ENCODE measurements around the gene HPS4. TPM values are rescaled to one million over a fixed set of nuclear protein-coding genes. Genes with fewer than 3 reads are reported as not detected.

The HPS4 gene
- total RNA-seq, 1 donor from 2014 or later = 55.1 TPM

DNA sequence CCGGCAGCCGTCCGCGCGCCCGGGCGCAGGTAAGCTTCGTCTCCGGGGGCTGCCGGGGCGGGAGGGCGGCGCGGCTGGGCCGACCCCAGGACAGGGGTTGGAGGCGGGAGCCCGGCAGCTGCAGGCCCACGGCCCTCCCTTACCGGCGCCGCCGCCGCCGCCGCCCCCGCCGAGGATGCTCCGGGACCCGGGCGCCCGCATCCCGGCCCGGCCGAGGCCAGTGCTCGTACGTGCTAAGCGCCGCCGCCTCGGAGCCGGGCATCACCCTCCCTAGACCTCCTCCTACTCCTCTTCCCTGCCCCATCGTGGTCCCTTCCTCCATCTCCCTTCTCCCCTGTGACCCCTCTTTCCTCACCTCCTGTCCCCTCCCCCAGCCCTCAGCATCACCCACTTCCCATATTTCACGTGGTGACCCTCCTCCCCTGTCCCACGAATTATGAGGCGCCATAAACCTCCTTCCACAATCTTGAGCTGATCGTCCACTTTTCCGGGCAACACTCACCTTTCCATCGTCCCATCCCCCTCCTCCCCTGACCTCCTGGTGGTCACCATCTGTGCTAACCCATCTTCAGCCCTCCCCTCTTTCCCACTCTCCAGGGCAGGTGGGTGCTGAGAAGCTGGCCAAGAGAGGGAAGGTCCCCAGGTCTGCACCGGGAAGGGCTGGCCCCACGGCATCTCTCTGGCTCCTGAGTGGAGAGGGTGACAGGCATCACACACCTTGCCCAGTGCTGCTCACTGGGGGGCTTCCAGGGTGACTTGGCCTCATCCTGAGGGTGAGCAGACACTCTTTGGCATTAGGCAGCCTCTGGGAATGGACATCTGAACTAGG lies 53.9 kb downstream of the HPS4 start:
- Mint-ChIP-seq H3K9me3 (ENCODE audit: unreplicated experiment) (peaks cover 5% of the 10 kb centered on the region), H3K27me3 (ENCODE audit: unreplicated experiment) (peaks cover 16% of the 10 kb centered on the region), H3K27ac (ENCODE audit: unreplicated experiment) (peak overlapping the region; percentile 53), H3K4me1 (ENCODE audit: low read depth, unreplicated experiment) (peaks cover 17% of the 10 kb centered on the region), H3K36me3 (ENCODE audit: unreplicated experiment) (peaks cover 5% of the 10 kb centered on the region), H3K4me3 (ENCODE audit: unreplicated experiment) (peak overlapping the region; percentile 95)
- TF ChIP-seq, protein P1, sequence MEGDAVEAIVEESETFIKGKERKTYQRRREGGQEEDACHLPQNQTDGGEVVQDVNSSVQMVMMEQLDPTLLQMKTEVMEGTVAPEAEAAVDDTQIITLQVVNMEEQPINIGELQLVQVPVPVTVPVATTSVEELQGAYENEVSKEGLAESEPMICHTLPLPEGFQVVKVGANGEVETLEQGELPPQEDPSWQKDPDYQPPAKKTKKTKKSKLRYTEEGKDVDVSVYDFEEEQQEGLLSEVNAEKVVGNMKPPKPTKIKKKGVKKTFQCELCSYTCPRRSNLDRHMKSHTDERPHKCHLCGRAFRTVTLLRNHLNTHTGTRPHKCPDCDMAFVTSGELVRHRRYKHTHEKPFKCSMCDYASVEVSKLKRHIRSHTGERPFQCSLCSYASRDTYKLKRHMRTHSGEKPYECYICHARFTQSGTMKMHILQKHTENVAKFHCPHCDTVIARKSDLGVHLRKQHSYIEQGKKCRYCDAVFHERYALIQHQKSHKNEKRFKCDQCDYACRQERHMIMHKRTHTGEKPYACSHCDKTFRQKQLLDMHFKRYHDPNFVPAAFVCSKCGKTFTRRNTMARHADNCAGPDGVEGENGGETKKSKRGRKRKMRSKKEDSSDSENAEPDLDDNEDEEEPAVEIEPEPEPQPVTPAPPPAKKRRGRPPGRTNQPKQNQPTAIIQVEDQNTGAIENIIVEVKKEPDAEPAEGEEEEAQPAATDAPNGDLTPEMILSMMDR (IDR thresholded peaks at IDR 0.05; ENCODE audit: partially characterized antibody, unreplicated experiment) = no peak
- no peak for DNase-seq

DNA sequence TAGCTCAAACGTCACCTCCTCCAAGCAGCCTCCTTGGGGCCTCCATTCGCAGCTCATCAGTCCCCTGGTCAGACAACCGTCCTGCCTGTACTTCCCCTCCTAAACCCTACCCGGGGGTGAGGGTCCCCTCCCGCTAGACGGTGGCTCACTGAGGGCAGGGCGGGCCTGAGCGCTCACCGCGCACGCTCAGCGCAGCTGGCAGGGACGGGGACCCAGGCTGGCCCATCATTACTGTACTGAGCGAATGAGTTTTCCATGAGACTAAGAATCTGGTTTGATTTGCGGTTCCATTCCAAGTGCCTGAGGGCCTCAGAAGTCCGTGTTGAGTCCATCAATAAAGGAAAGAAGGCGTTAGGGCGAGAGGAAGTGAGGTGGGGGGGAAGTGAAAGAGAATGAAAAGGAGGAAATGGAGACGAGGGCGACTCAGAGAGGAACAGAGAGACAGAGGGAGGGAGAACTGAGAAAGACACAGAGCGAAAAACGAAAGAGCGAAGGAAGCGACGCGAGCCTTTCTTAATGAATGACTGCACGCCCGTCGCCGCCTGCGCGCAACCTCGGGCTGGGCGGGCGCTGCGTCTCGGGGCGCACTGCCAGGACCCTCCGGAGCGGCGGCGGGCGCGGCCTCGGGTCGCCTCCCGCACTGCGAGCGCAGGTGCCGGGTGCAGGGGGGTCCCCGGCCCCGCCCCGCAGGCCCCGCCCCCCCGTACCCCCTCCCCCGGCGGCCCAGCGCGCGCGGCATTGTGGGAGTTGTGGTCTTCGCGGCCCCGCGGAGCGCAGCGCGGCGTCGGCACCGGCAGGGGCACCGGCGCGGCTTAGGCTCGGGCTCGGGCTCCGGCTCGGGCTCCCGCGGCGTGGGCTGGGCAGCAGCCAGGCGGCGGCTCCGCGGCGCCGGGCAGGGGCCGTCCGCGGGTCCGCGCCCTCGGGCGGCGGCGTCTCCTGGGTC lies 54.8 kb downstream of the HPS4 start, which contains the start of gene ASPHD2:
Gene ASPHD2, plus strand, starts transcription at position 746 of the 943 bp plus-strand sequence. CDS start 4,356 bp downstream, outside the sequence.
- H3K9me3 Mint-ChIP-seq (ENCODE audit: unreplicated experiment) = peaks cover 5% of the 10 kb centered on the region
- TF ChIP-seq, protein P1 (IDR thresholded peaks at IDR 0.05; ENCODE audit: partially characterized antibody, unreplicated experiment) = no peak
- peak; percentile 80 for DNase-seq
- peaks cover 17% of the 10 kb centered on the region for H3K4me1 Mint-ChIP-seq (ENCODE audit: low read depth, unreplicated experiment)
- H3K27ac Mint-ChIP-seq (ENCODE audit: unreplicated experiment) = peak within 1 kb of the TSS; percentile 98
- peak within 1 kb of the TSS; percentile 98 for H3K4me3 Mint-ChIP-seq (ENCODE audit: unreplicated experiment)
- peaks cover 16% of the 10 kb centered on the region for H3K27me3 Mint-ChIP-seq (ENCODE audit: unreplicated experiment)
- peaks cover 5% of the 10 kb centered on the region for H3K36me3 Mint-ChIP-seq (ENCODE audit: unreplicated experiment)

DNA sequence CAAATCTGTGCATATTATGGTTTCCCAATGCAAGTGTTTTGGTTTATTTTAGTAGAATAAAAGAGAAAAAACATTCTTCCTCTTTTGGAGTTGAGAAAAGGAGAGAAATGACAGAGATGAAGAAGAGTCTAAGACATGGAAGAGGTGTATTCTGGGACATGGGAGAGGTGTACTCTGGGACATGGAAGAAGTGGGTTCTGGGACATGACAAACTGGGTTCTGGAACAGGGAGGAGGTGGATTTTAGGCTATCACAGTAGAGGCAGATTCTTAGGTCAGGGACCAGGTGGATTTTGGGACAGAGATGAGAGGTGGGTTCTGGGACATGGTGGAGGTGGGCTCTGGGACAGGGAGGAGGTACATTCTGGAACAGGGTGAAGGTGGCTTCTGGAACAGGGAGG lies 56.7 kb downstream of the HPS4 start:
- H3K4me3 Mint-ChIP-seq (ENCODE audit: unreplicated experiment) = no peak overlapping the region
- TF ChIP-seq, protein P1 (IDR thresholded peaks at IDR 0.05; ENCODE audit: partially characterized antibody, unreplicated experiment) = no peak
- H3K27me3 Mint-ChIP-seq (ENCODE audit: unreplicated experiment) = peaks cover 16% of the 10 kb centered on the region
- no peak for DNase-seq
- peaks cover 17% of the 10 kb centered on the region for H3K4me1 Mint-ChIP-seq (ENCODE audit: low read depth, unreplicated experiment)
- peak overlapping the region; percentile 4 for H3K27ac Mint-ChIP-seq (ENCODE audit: unreplicated experiment)
- H3K9me3 Mint-ChIP-seq (ENCODE audit: unreplicated experiment) = peaks cover 5% of the 10 kb centered on the region
- H3K36me3 Mint-ChIP-seq (ENCODE audit: unreplicated experiment) = peaks cover 5% of the 10 kb centered on the region

DNA sequence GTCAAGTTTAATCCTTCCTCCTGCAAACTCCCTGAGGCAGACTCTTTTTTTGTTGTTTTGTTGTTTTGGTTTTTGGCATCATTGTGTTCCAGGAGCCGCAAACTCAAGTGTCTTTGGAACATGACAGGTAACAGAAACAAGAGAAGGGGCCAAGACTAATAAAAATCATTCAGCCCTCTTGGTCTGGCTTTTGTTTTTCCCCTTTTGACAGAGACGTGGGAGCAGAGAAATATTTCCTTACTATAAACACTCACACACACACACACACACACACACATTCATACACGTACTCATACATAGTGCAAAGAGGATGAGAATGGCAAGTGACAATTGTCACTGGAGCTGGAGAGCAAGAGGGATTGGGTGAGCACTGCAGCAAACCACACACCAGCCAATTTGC lies 65.0 kb downstream of the HPS4 start:
- no peak for DNase-seq
- Mint-ChIP-seq H3K9me3 (ENCODE audit: unreplicated experiment) (peaks cover 2% of the 10 kb centered on the region), H3K27me3 (ENCODE audit: unreplicated experiment) (peaks cover 1% of the 10 kb centered on the region), H3K36me3 (ENCODE audit: unreplicated experiment) (no peaks in the 10 kb centered on the region), H3K4me3 (ENCODE audit: unreplicated experiment) (no peak overlapping the region), H3K4me1 (ENCODE audit: low read depth, unreplicated experiment) (no peaks in the 10 kb centered on the region), H3K27ac (ENCODE audit: unreplicated experiment) (no peak overlapping the region)
- TF ChIP-seq, protein P1 (IDR thresholded peaks at IDR 0.05; ENCODE audit: partially characterized antibody, unreplicated experiment) = no peak
